OCI-LY3 (cell line): ENCODE measurements around the gene ART1.

Source experiments
- CTCF ChIP-seq: fragments of 200-600, 300-600 bp; sonication (generic); IDR thresholded peaks from 2 replicates; pipeline ENCODE4 v1.5.1; 2014; ENCODE audit warnings: antibody characterized with exemption, low read length, low read depth
- EZH2phosphoT487 ChIP-seq: fragments of 200-600 bp; shearing (Covaris generic); IDR thresholded peaks from 2 replicates; pipeline ENCODE4 v1.6.1; 2018; ENCODE audit warnings: antibody characterized with exemption, mixed run types, low read depth

- TF ChIP-seq CTCF = no peak
- no peak for TF ChIP-seq EZH2phosphoT487
These were observed 17.6 kb upstream of the ART1 start for GRCh38 chr11:3627291-3627690.
